SK-N-SH (cell line): ENCODE measurements around the gene HS3ST5. TPM values are rescaled to one million over a fixed set of nuclear protein-coding genes. Genes with fewer than 3 reads are reported as not detected.

Experiments used
- CTCF ChIA-PET: fragments of 300-600, 350-600 bp; formaldehyde crosslinking; extraction: SDS; loops from one replicate; lab custom pipeline; 2021; lab: Yijun Ruan, JAX
- POLR2A ChIA-PET: fragments of 350-600 bp; sonication (Branson Sonifier 250); formaldehyde crosslinking; extraction: SDS; loops from one replicate; lab custom pipeline; 2020; ENCODE audit warnings: antibody characterized with exemption, inconsistent platforms; lab: Yijun Ruan, JAX
- DNase-seq: peaks from one replicate; pipeline ENCODE4 v3.0.0; 2012
- H2AFZ ChIP-seq: fragments of 200-600 bp; sonication (generic); 2 replicates; pipeline ENCODE4 v1.8.1; 2016; ENCODE audit warnings: antibody characterized with exemption, mild to moderate bottlenecking, low read depth
- H3F3A ChIP-seq: fragments of 200-600 bp; sonication (generic); replicated peaks from 2 replicates; pipeline ENCODE3; 2016; ENCODE audit warnings: antibody characterized with exemption, mild to moderate bottlenecking; ENCODE audit not compliant: insufficient read depth
- H3K27ac ChIP-seq, 2 experiments: fragments of 200-500 bp in 1 of 2; fragments of 200-600 bp in 1 of 2; sonication (Bioruptor generic) in 1 of 2; sonication (generic), shearing (Covaris generic) in 1 of 2; 2 replicates each; pipeline versions ENCODE4 v1.5.1 to v1.6.1; 2014 to 2016; ENCODE audit warnings: low read depth in 2 of 2, inconsistent platforms in 1 of 2, low read length in 1 of 2, mild to moderate bottlenecking in 1 of 2, mixed read lengths in 1 of 2
- H3K27me3 ChIP-seq: fragments of 200-600 bp; sonication (generic), shearing (Covaris generic); 2 replicates; pipeline ENCODE4 v1.6.1; 2016; ENCODE audit warnings: mixed run types; ENCODE audit not compliant: insufficient read depth
- H3K36me3 ChIP-seq, 2 experiments: fragments of 200-500 bp in 1 of 2; fragments of 200-600 bp in 1 of 2; sonication (Bioruptor generic) in 1 of 2; sonication (generic) in 1 of 2; replicated peaks in 1 of 2; 2 replicates each; pipeline versions ENCODE3 to v1.5.1; 2014 to 2016; ENCODE audit warnings: low read length in 1 of 2, mild to moderate bottlenecking in 1 of 2; ENCODE audit not compliant: insufficient read depth in 2 of 2, control insufficient read depth in 1 of 2
- H3K4me1 ChIP-seq, 2 experiments: fragments of 200-500 bp in 1 of 2; fragments of 200-600 bp in 1 of 2; sonication (Bioruptor generic) in 1 of 2; sonication (generic), shearing (Covaris generic) in 1 of 2; 2 replicates each; pipeline versions ENCODE4 v1.5.1 to v1.6.1; 2014 to 2016; ENCODE audit warnings: low read depth in 1 of 2, low read length in 1 of 2, mixed run types in 1 of 2; ENCODE audit not compliant: insufficient read depth in 2 of 2, control insufficient read depth in 1 of 2
- H3K4me2 ChIP-seq: fragments of 200-600 bp; sonication (generic), shearing (Covaris generic); 2 replicates; pipeline ENCODE4 v1.6.1; 2017; ENCODE audit warnings: mixed run types
- H3K4me3 ChIP-seq, 2 experiments: fragments of 200-500 bp in 1 of 2; fragments of 200-600 bp in 1 of 2; sonication (Bioruptor generic) in 1 of 2; sonication (generic), shearing (Covaris generic) in 1 of 2; 2 replicates each; pipeline versions ENCODE4 v1.5.1 to v1.8.1; 2014 to 2016; ENCODE audit warnings: low read depth in 2 of 2, inconsistent platforms in 1 of 2, low read length in 1 of 2, mild to moderate bottlenecking in 1 of 2, mixed read lengths in 1 of 2, moderate library complexity in 1 of 2
- H3K79me2 ChIP-seq: fragments of 200-600 bp; sonication (generic); 2 replicates; pipeline ENCODE4 v1.8.1; 2017; ENCODE audit warnings: mild to moderate bottlenecking; ENCODE audit not compliant: insufficient read depth
- H3K9ac ChIP-seq: fragments of 200-600 bp; sonication (generic); 2 replicates; pipeline ENCODE4 v1.6.1; 2017; ENCODE audit warnings: mixed run types
- H3K9me2 ChIP-seq: fragments of 200-600 bp; sonication (generic); 2 replicates; pipeline ENCODE4 v1.6.1; 2017; ENCODE audit warnings: mixed run types
- H3K9me3 ChIP-seq: fragments of 200-600 bp; sonication (generic); 2 replicates; pipeline ENCODE4 v1.6.1; 2017; ENCODE audit warnings: mixed run types, mild to moderate bottlenecking, moderate library complexity
- H4K20me1 ChIP-seq: fragments of 200-600 bp; sonication (generic); 2 replicates; pipeline ENCODE4 v1.6.1; 2017; ENCODE audit warnings: mild to moderate bottlenecking, mixed run types; ENCODE audit not compliant: insufficient read depth
- EZH2phosphoT487 ChIP-seq: fragments of 200-600 bp; sonication (generic); IDR thresholded peaks from 2 replicates; pipeline ENCODE4 v1.6.1; 2017; ENCODE audit warnings: low read depth, mixed run types, mild to moderate bottlenecking, antibody characterized with exemption, moderate library complexity, borderline replicate concordance
- GABPA ChIP-seq: IDR thresholded peaks from 2 replicates; pipeline ENCODE4 v1.4.0; 2012; ENCODE audit warnings: low read depth, mild to moderate bottlenecking
- JUND ChIP-seq: IDR thresholded peaks from 2 replicates; pipeline ENCODE4 v1.4.0; 2012
- RAD21 ChIP-seq: IDR thresholded peaks from 2 replicates; pipeline ENCODE4 v1.6.1; 2012; ENCODE audit warnings: mild to moderate bottlenecking, low read length
- RCOR1 ChIP-seq: fragments of 150-350 bp; IDR thresholded peaks from 2 replicates; pipeline ENCODE4 v1.6.1; 2017; ENCODE audit warnings: antibody characterized with exemption, low read length
- RXRA ChIP-seq: IDR thresholded peaks from 2 replicates; pipeline ENCODE4 v1.4.0; 2012; ENCODE audit warnings: low read depth, mild to moderate bottlenecking, borderline replicate concordance
- SMC3 ChIP-seq: IDR thresholded peaks from 2 replicates; pipeline ENCODE4 v1.6.1; 2012; ENCODE audit warnings: low read depth, low read length, improper control_type of control experiment
- ZBTB33 ChIP-seq: IDR thresholded peaks from 2 replicates; pipeline ENCODE4 v1.4.0; 2012; ENCODE audit warnings: low read depth, borderline replicate concordance
- WGBS: methylation state at CpG from one replicate; pipeline ENCODE4 v1.1.6; 2017; ENCODE audit warnings: low lambda C conversion rate; 5-methylcytosine and 5-hydroxymethylcytosine counted together
- polyA plus RNA-seq, 3 experiments: library from polyadenylated mRNA; depleted of rRNA; stranded (reverse); fragments of >200 nt; gene quantifications; 2 replicates each; pipeline ENCODE4 v1.2.3, GENCODE V29; 2012
- TF ChIP-seq, protein P1 (sequence below): fragments of 200-600 bp; sonication (generic); IDR thresholded peaks from 2 replicates; pipeline ENCODE4 v1.6.1; 2017; ENCODE audit warnings: antibody characterized with exemption, mild to moderate bottlenecking, moderate library complexity
- TF ChIP-seq, protein P2 (sequence below): IDR thresholded peaks from 2 replicates; pipeline ENCODE4 v1.4.0; 2012; ENCODE audit warnings: low read depth

Gene HS3ST5
- polyA plus RNA-seq, 1 of the 3 experiments (the other 2 are of a cell fraction) = 0.02 TPM

DNA sequence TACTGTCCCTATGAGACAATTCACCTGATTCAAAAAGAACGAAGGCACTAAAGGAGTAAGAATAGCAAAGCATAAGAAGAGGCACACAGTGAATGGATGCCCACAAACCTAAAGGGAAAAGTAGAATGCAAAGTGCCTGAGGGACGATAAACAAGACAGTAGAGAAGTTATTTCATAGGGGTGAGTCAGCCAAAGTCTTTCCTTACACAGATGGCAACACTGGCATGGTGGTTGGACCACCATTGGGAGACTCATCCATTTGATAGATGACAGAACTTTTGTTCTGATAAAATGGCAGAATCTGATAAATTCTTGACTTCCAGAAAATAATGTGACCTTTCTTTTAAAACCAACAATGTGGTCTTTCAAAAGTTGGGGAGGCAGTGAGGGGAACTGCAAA is 223.8 kb downstream of the HS3ST5 start:
- no peaks in the 10 kb centered on the region for H3F3A ChIP-seq
- no peaks in the 10 kb centered on the region for H3K9me3 ChIP-seq
- no peaks in the 10 kb centered on the region; the same call in 1 of the 2 replicates for H3K27me3 ChIP-seq
- H3K4me1 ChIP-seq = no peaks in the 10 kb centered on the region
- H2AFZ ChIP-seq = no peak overlapping the region
- H3K4me2 ChIP-seq = no peak overlapping the region
- TF ChIP-seq RCOR1 = no peak
- TF ChIP-seq, all 33 proteins: peak for 0
- ChIA-PET POLR2A (no interaction called here), CTCF (interaction anchor here (2.4 kb wide), 1 partner anchor 11 kb away, joined by 10 read pairs; no protein-coding TSS in a partner anchor)
- Histone ChIP-seq H4K20me1 (no peaks in the 10 kb centered on the region), H3K9me2 (no peaks in the 10 kb centered on the region), H3K27ac (no peak overlapping the region), H3K4me3 (no peak overlapping the region), H3K9ac (no peak overlapping the region), H3K36me3 (no peaks in the 10 kb centered on the region), H3K79me2 (no peaks in the 10 kb centered on the region)
- 13% methylated on average over 2 of the region's 2 CpGs for whole genome bisulfite sequencing
- no peak for DNase-seq

GRCh38 chr6:114115652-114116051 is 227.2 kb downstream of the HS3ST5 start:
- H3K79me2 ChIP-seq = no peaks in the 10 kb centered on the region
- CTCF ChIA-PET = no interaction called here
- H3K4me3 ChIP-seq = no peak overlapping the region
- no peak overlapping the region for H3K9ac ChIP-seq
- H3F3A ChIP-seq = no peaks in the 10 kb centered on the region
- WGBS = 65% methylated on average over 1 of the region's 1 CpG
- H3K9me3 ChIP-seq = no peaks in the 10 kb centered on the region
- no peaks in the 10 kb centered on the region for H3K36me3 ChIP-seq
- DNase-seq = no peak
- H3K27me3 ChIP-seq = no peaks in the 10 kb centered on the region; the same call in 1 of the 2 replicates
- no peaks in the 10 kb centered on the region for H3K9me2 ChIP-seq
- no peak overlapping the region for H3K27ac ChIP-seq
- TF ChIP-seq RXRA = no peak
- TF ChIP-seq, all 33 proteins: peak for 0
- Histone ChIP-seq H2AFZ (no peak overlapping the region), H3K4me2 (no peak overlapping the region), H3K4me1 (no peaks in the 10 kb centered on the region), H4K20me1 (no peaks in the 10 kb centered on the region)
- POLR2A ChIA-PET = no interaction called here

- 34% methylated on average over 11 of the region's 11 CpGs for WGBS
Observed at GRCh38 chr6:114108119-114109002, 234.5 kb downstream of the HS3ST5 start.

More at GRCh38 chr6:114108119-114109002, 234.5 kb downstream of the HS3ST5 start:
- Histone ChIP-seq H3K4me3 (no peak overlapping the region), H3K79me2 (no peaks in the 10 kb centered on the region), H3K4me2 (no peak overlapping the region), H3K9ac (no peak overlapping the region), H3K27ac (no peak overlapping the region), H3K9me2 (no peaks in the 10 kb centered on the region), H3K9me3 (no peaks in the 10 kb centered on the region), H3K36me3 (no peaks in the 10 kb centered on the region), H3F3A (no peaks in the 10 kb centered on the region), H3K27me3 (no peaks in the 10 kb centered on the region; the same call in none of the 2 replicates), H3K4me1 (no peaks in the 10 kb centered on the region; a peak in 2 of 4 replicates), H2AFZ (no peak overlapping the region), H4K20me1 (no peaks in the 10 kb centered on the region)
- TF ChIP-seq, protein P1, sequence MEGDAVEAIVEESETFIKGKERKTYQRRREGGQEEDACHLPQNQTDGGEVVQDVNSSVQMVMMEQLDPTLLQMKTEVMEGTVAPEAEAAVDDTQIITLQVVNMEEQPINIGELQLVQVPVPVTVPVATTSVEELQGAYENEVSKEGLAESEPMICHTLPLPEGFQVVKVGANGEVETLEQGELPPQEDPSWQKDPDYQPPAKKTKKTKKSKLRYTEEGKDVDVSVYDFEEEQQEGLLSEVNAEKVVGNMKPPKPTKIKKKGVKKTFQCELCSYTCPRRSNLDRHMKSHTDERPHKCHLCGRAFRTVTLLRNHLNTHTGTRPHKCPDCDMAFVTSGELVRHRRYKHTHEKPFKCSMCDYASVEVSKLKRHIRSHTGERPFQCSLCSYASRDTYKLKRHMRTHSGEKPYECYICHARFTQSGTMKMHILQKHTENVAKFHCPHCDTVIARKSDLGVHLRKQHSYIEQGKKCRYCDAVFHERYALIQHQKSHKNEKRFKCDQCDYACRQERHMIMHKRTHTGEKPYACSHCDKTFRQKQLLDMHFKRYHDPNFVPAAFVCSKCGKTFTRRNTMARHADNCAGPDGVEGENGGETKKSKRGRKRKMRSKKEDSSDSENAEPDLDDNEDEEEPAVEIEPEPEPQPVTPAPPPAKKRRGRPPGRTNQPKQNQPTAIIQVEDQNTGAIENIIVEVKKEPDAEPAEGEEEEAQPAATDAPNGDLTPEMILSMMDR = peak; percentile 79
- TF ChIP-seq ZBTB33 = no peak
- no peak for TF ChIP-seq EZH2phosphoT487
- TF ChIP-seq GABPA = no peak
- no peak for TF ChIP-seq JUND
- TF ChIP-seq, protein P2, sequence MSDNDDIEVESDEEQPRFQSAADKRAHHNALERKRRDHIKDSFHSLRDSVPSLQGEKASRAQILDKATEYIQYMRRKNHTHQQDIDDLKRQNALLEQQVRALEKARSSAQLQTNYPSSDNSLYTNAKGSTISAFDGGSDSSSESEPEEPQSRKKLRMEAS = no peak
- peak; percentile 63 for TF ChIP-seq RAD21
- peak; percentile 52 for TF ChIP-seq SMC3
- POLR2A ChIA-PET = no interaction called here
- peak; percentile 23 for DNase-seq
- CTCF ChIA-PET = interaction anchor here (0.6 to 5.2 kb wide), 17 partner anchors 8 to 235 kb away, joined by 3 to 28 read pairs (median 5); partner anchors contain the start of gene HS3ST5
